Activated T-cell treated with anti-CD3 and anti-CD28 coated beads, Interleukin-2, amount 50 U/mL, for 24 hours (primary cell): ENCODE results near the gene HMX3.

Experiments used
- DNase-seq: peaks from one replicate; pipeline ENCODE4 v3.0.0-alpha.2; 2020
- H3K27ac Mint-ChIP-seq: 2 replicates; pipeline ENCODE4 v1.8.0; 2020; ENCODE audit warnings: mild to moderate bottlenecking, mixed read lengths
- H3K27me3 Mint-ChIP-seq: 2 replicates; pipeline ENCODE4 v1.8.0; 2020; ENCODE audit warnings: mixed read lengths
- H3K36me3 Mint-ChIP-seq: 2 replicates; pipeline ENCODE4 v1.8.0; 2020; ENCODE audit warnings: low read depth, mixed read lengths
- H3K4me1 Mint-ChIP-seq: 2 replicates; pipeline ENCODE4 v1.8.0; 2020; ENCODE audit warnings: low read depth, mixed read lengths
- H3K4me3 Mint-ChIP-seq: 2 replicates; pipeline ENCODE4 v1.8.0; 2020; ENCODE audit warnings: mild to moderate bottlenecking, moderate library complexity, mixed read lengths
- H3K9me3 Mint-ChIP-seq: 2 replicates; pipeline ENCODE4 v1.8.0; 2020; ENCODE audit warnings: mixed read lengths

HMX3 gene

GRCh38 chr10:123135415-123136141, at the start of gene HMX3:
Gene HMX3 (plus strand): TSS chr10:123135970. CDS start chr10:123136051, 81 bp downstream.
- Mint-ChIP-seq H3K4me3 (peak within 1 kb of the TSS; percentile 80), H3K27ac (peak within 1 kb of the TSS; percentile 89), H3K36me3 (no peaks in the 10 kb centered on the region), H3K4me1 (peaks cover 53% of the 10 kb centered on the region), H3K9me3 (no peaks in the 10 kb centered on the region), H3K27me3 (peaks cover 90% of the 10 kb centered on the region)
- peak; percentile 67 for DNase-seq

- H3K27ac Mint-ChIP-seq = no peak overlapping the region
- peaks cover 20% of the 10 kb centered on the region for H3K27me3 Mint-ChIP-seq
- no peaks in the 10 kb centered on the region for H3K36me3 Mint-ChIP-seq
Observed at GRCh38 chr10:123086281-123086680, 49.5 kb upstream of the HMX3 start.

GRCh38 chr10:123087348-123087747, 48.4 kb upstream of the HMX3 start:
- no peak overlapping the region for H3K27ac Mint-ChIP-seq
- H3K4me1 Mint-ChIP-seq = no peaks in the 10 kb centered on the region
- no peaks in the 10 kb centered on the region for H3K9me3 Mint-ChIP-seq
- no peak overlapping the region for H3K4me3 Mint-ChIP-seq
- DNase-seq = no peak
- peaks cover 18% of the 10 kb centered on the region for H3K27me3 Mint-ChIP-seq
- H3K36me3 Mint-ChIP-seq = no peaks in the 10 kb centered on the region

More at GRCh38 chr10:123086281-123086680, 49.5 kb upstream of the HMX3 start:
- no peaks in the 10 kb centered on the region for H3K9me3 Mint-ChIP-seq
- H3K4me3 Mint-ChIP-seq = no peak overlapping the region
- H3K4me1 Mint-ChIP-seq = no peaks in the 10 kb centered on the region
- DNase-seq = no peak

GRCh38 chr10:123087786-123088185, 48.0 kb upstream of the HMX3 start:
- no peaks in the 10 kb centered on the region for H3K9me3 Mint-ChIP-seq
- no peak overlapping the region for H3K4me3 Mint-ChIP-seq
- no peaks in the 10 kb centered on the region for H3K36me3 Mint-ChIP-seq
- no peaks in the 10 kb centered on the region for H3K4me1 Mint-ChIP-seq
- no peak overlapping the region for H3K27ac Mint-ChIP-seq
- no peak for DNase-seq
- H3K27me3 Mint-ChIP-seq = peaks cover 18% of the 10 kb centered on the region

- H3K27me3 Mint-ChIP-seq = peaks cover 35% of the 10 kb centered on the region
- no peaks in the 10 kb centered on the region for H3K36me3 Mint-ChIP-seq
- H3K27ac Mint-ChIP-seq = no peak overlapping the region
- H3K9me3 Mint-ChIP-seq = no peaks in the 10 kb centered on the region
- no peaks in the 10 kb centered on the region for H3K4me1 Mint-ChIP-seq
- no peak overlapping the region for H3K4me3 Mint-ChIP-seq
- no peak for DNase-seq
Observed at GRCh38 chr10:123092635-123093414, 42.9 kb upstream of the HMX3 start.

GRCh38 chr10:123093489-123093888, 42.3 kb upstream of the HMX3 start:
- peaks cover 35% of the 10 kb centered on the region for H3K27me3 Mint-ChIP-seq
- no peak overlapping the region for H3K4me3 Mint-ChIP-seq
- no peak for DNase-seq
- H3K36me3 Mint-ChIP-seq = no peaks in the 10 kb centered on the region
- no peaks in the 10 kb centered on the region for H3K9me3 Mint-ChIP-seq
- no peak overlapping the region for H3K27ac Mint-ChIP-seq
- H3K4me1 Mint-ChIP-seq = no peaks in the 10 kb centered on the region

- DNase-seq = no peak
- Mint-ChIP-seq H3K27me3 (peaks cover 30% of the 10 kb centered on the region), H3K9me3 (no peaks in the 10 kb centered on the region), H3K4me3 (no peak overlapping the region), H3K4me1 (no peaks in the 10 kb centered on the region), H3K27ac (no peak overlapping the region), H3K36me3 (no peaks in the 10 kb centered on the region)
Observed at GRCh38 chr10:123096452-123096851, 39.3 kb upstream of the HMX3 start.

- peaks cover 30% of the 10 kb centered on the region for H3K27me3 Mint-ChIP-seq
- no peaks in the 10 kb centered on the region for H3K36me3 Mint-ChIP-seq
- H3K4me3 Mint-ChIP-seq = no peak overlapping the region
- DNase-seq = no peak
- no peaks in the 10 kb centered on the region for H3K9me3 Mint-ChIP-seq
- no peak overlapping the region for H3K27ac Mint-ChIP-seq
- no peaks in the 10 kb centered on the region for H3K4me1 Mint-ChIP-seq
Observed at GRCh38 chr10:123097039-123097438, 38.7 kb upstream of the HMX3 start.

- H3K27me3 Mint-ChIP-seq = peaks cover 7% of the 10 kb centered on the region
- no peaks in the 10 kb centered on the region for H3K9me3 Mint-ChIP-seq
- no peaks in the 10 kb centered on the region for H3K36me3 Mint-ChIP-seq
- H3K4me1 Mint-ChIP-seq = no peaks in the 10 kb centered on the region
- no peak overlapping the region for H3K4me3 Mint-ChIP-seq
- no peak for DNase-seq
- H3K27ac Mint-ChIP-seq = no peak overlapping the region
Observed at GRCh38 chr10:123100030-123100762, 35.6 kb upstream of the HMX3 start.

- DNase-seq = no peak
- Mint-ChIP-seq H3K36me3 (no peaks in the 10 kb centered on the region), H3K4me1 (no peaks in the 10 kb centered on the region), H3K9me3 (no peaks in the 10 kb centered on the region), H3K4me3 (no peak overlapping the region), H3K27ac (no peak overlapping the region), H3K27me3 (peaks cover 4% of the 10 kb centered on the region)
Observed at GRCh38 chr10:123101872-123102271, 33.9 kb upstream of the HMX3 start.

- Mint-ChIP-seq H3K4me3 (no peak overlapping the region), H3K4me1 (no peaks in the 10 kb centered on the region), H3K36me3 (no peaks in the 10 kb centered on the region), H3K27me3 (peaks cover 4% of the 10 kb centered on the region), H3K9me3 (no peaks in the 10 kb centered on the region), H3K27ac (no peak overlapping the region)
- no peak for DNase-seq
Observed at GRCh38 chr10:123102673-123103072, 33.1 kb upstream of the HMX3 start.

GRCh38 chr10:123103944-123104343, 31.8 kb upstream of the HMX3 start:
- H3K27ac Mint-ChIP-seq = no peak overlapping the region

GRCh38 chr10:123109466-123109865, 26.3 kb upstream of the HMX3 start:
- Mint-ChIP-seq H3K4me1 (no peaks in the 10 kb centered on the region), H3K27me3 (peaks cover 24% of the 10 kb centered on the region), H3K4me3 (no peak overlapping the region), H3K36me3 (no peaks in the 10 kb centered on the region), H3K9me3 (no peaks in the 10 kb centered on the region), H3K27ac (no peak overlapping the region)
- no peak for DNase-seq

More at GRCh38 chr10:123103944-123104343, 31.8 kb upstream of the HMX3 start:
- no peak for DNase-seq
- Mint-ChIP-seq H3K36me3 (no peaks in the 10 kb centered on the region), H3K4me1 (no peaks in the 10 kb centered on the region), H3K27me3 (peaks cover 9% of the 10 kb centered on the region), H3K9me3 (no peaks in the 10 kb centered on the region), H3K4me3 (no peak overlapping the region)

GRCh38 chr10:123117644-123118417, 17.9 kb upstream of the HMX3 start:
- no peaks in the 10 kb centered on the region for H3K9me3 Mint-ChIP-seq

More at GRCh38 chr10:123117644-123118417, 17.9 kb upstream of the HMX3 start:
- Mint-ChIP-seq H3K4me1 (no peaks in the 10 kb centered on the region), H3K4me3 (no peak overlapping the region), H3K36me3 (no peaks in the 10 kb centered on the region), H3K27ac (no peak overlapping the region), H3K27me3 (peaks cover 43% of the 10 kb centered on the region)
- no peak for DNase-seq
